HepG2 (cell line): ENCODE results near the gene GPATCH8. TPM values are rescaled to one million over a fixed set of nuclear protein-coding genes. Genes with fewer than 3 reads are reported as not detected.

ENCODE experiments used
- ATAC-seq: fragments of 200-7000 bp; cut with Tn5 transposase; 3 replicates; pipeline ENCODE4 v1.9.1; 2020; ENCODE audit warnings: mild to moderate bottlenecking, moderate library complexity
- BruUV-seq: library from RNA; stranded (reverse); fragments of 400-500 nt; replicated peaks from 2 replicates; lab custom pipeline; 2021; lab: Mats Ljungman, UMichigan
- CTCF ChIA-PET: fragments of 300-600 bp; formaldehyde crosslinking; extraction: SDS; loops from one replicate; lab custom pipeline; 2021; ENCODE audit warnings: low total read pairs, inconsistent platforms, low intra/inter-chr PET ratio; lab: Yijun Ruan, JAX
- POLR2A ChIA-PET: fragments of 350-600 bp; sonication (Branson Sonifier 250); formaldehyde crosslinking; loops from one replicate; lab custom pipeline; 2020; ENCODE audit warnings: antibody characterized with exemption, inconsistent platforms; lab: Yijun Ruan, JAX
- DNase-seq: peaks from one replicate; pipeline ENCODE4 v3.0.0-alpha.2; 2015; ENCODE audit warnings: low spot score
- FAIRE-seq: peaks from 3 replicates; lab custom pipeline; 2011; peaks lifted over from hg19 to GRCh38; lab: Jason Lieb, UNC
- H2AFZ ChIP-seq: one replicate; pipeline ENCODE4 v1.6.1; 2011; ENCODE audit warnings: low read length, inconsistent platforms
- H3K27ac ChIP-seq: fragments of 300-600 bp; 3 replicates; pipeline ENCODE4 v1.8.0; 2011; ENCODE audit warnings: mixed run types, mild to moderate bottlenecking, mixed read lengths, low read length, inconsistent platforms; ENCODE audit not compliant: insufficient read depth; ENCODE audit errors: extremely low read length
- H3K27me3 ChIP-seq, 2 experiments: fragments of 200-600 bp in 1 of 2; 2 replicates in 1 of 2; 3 replicates in 1 of 2; pipeline versions ENCODE4 v1.6.0 to v1.8.0; 2011; ENCODE audit warnings: low read length in 2 of 2, mild to moderate bottlenecking in 2 of 2, moderate library complexity in 2 of 2, inconsistent platforms in 1 of 2; ENCODE audit not compliant: insufficient read depth in 2 of 2, control insufficient read depth in 1 of 2
- H3K36me3 ChIP-seq, 2 experiments: fragments of 200-600 bp in 1 of 2; replicated peaks in 1 of 2; 2 replicates in 1 of 2; 3 replicates in 1 of 2; pipeline versions ENCODE4 v1.5.1 to v1.8.0; 2011; ENCODE audit warnings: low read length in 2 of 2, inconsistent platforms in 1 of 2; ENCODE audit not compliant: insufficient read depth in 2 of 2, control insufficient read depth in 1 of 2
- H3K4me1 ChIP-seq: 2 replicates; pipeline ENCODE4 v1.5.1; 2012; ENCODE audit warnings: low read length, inconsistent platforms; ENCODE audit not compliant: insufficient read depth
- H3K4me2 ChIP-seq: 2 replicates; pipeline ENCODE4 v1.6.0; 2011; ENCODE audit warnings: low read depth, low read length, inconsistent platforms
- H3K4me3 ChIP-seq, 3 experiments: fragments of 200-600 bp in 1 of 3; sonication (generic), shearing (Covaris generic) in 1 of 3; replicated peaks in 1 of 3; 2 replicates each; pipeline ENCODE4 v1.5.1; 2011 to 2016; ENCODE audit warnings: low read length in 3 of 3, inconsistent platforms in 2 of 3, low read depth in 2 of 3, mild to moderate bottlenecking in 2 of 3, control low read depth in 1 of 3, mixed read lengths in 1 of 3; ENCODE audit not compliant: insufficient read depth in 1 of 3
- H3K79me2 ChIP-seq: one replicate; pipeline ENCODE4 v1.6.1; 2011; ENCODE audit warnings: low read length, inconsistent platforms; ENCODE audit not compliant: insufficient read depth
- H3K9ac ChIP-seq: 2 replicates; pipeline ENCODE4 v1.6.0; 2011; ENCODE audit warnings: mild to moderate bottlenecking, low read depth, low read length, inconsistent platforms; ENCODE audit not compliant: insufficient read depth
- H3K9me3 ChIP-seq: 2 replicates; pipeline ENCODE4 v1.5.1; 2012; ENCODE audit warnings: mild to moderate bottlenecking, low read length
- H4K20me1 ChIP-seq: 2 replicates; pipeline ENCODE4 v1.6.0; 2011; ENCODE audit warnings: inconsistent platforms, mild to moderate bottlenecking, low read length, moderate library complexity; ENCODE audit not compliant: insufficient read depth
- ARID2 ChIP-seq: sonication (generic); formaldehyde crosslinking; IDR thresholded peaks from 2 replicates; pipeline ENCODE4 v1.8.1; 2022; ENCODE audit warnings: mild to moderate bottlenecking, missing genetic modification reagents, borderline replicate concordance
- ATF7 ChIP-seq, 2 experiments: fragments of 450-650 bp in 1 of 2; sonication (generic) in 1 of 2; formaldehyde crosslinking in 1 of 2; IDR thresholded peaks; 2 replicates each; pipeline versions ENCODE4 v1.4.0 to v1.6.1; 2016 to 2020; ENCODE audit warnings: antibody characterized with exemption in 1 of 2, mild to moderate bottlenecking in 1 of 2, missing genetic modification reagents in 1 of 2
- CREB1 ChIP-seq, 2 experiments: fragments of 450-650 bp in 1 of 2; IDR thresholded peaks; 2 replicates each; pipeline ENCODE4 v1.6.1; 2016 to 2017; ENCODE audit warnings: control low read depth in 1 of 2, mild to moderate bottlenecking in 1 of 2, missing compliant biosample characterization in 1 of 2, missing genetic modification characterization in 1 of 2
- IRF9 ChIP-seq: sonication (generic); formaldehyde crosslinking; IDR thresholded peaks from 2 replicates; pipeline ENCODE4 v1.8.0; 2022; ENCODE audit warnings: missing genetic modification reagents, mild to moderate bottlenecking, borderline replicate concordance
- NRL ChIP-seq: sonication (generic); formaldehyde crosslinking; IDR thresholded peaks from 2 replicates; pipeline ENCODE4 v1.5.0; 2020; ENCODE audit warnings: missing genetic modification reagents, mild to moderate bottlenecking, moderate library complexity, borderline replicate concordance
- SP140L ChIP-seq: sonication (generic); formaldehyde crosslinking; IDR thresholded peaks from 2 replicates; pipeline ENCODE4 v1.4.0; 2020; ENCODE audit warnings: missing genetic modification reagents, borderline replicate concordance
- ZFP36L1 ChIP-seq: sonication (generic); formaldehyde crosslinking; IDR thresholded peaks from 2 replicates; pipeline ENCODE4 v1.8.0; 2022; ENCODE audit warnings: mild to moderate bottlenecking, missing genetic modification reagents, moderate library complexity
- ZNF251 ChIP-seq: sonication (generic); formaldehyde crosslinking; IDR thresholded peaks from 2 replicates; pipeline ENCODE4 v1.9.0; 2021; ENCODE audit warnings: mild to moderate bottlenecking, missing genetic modification reagents
- ZNF274 ChIP-seq: sonication (generic); formaldehyde crosslinking; IDR thresholded peaks from 2 replicates; pipeline ENCODE4 v1.5.1; 2020; ENCODE audit warnings: mild to moderate bottlenecking, missing genetic modification reagents
- WGBS: methylation state at CpG from one replicate; pipeline ENCODE4 v1.1.6; 2017; ENCODE audit warnings: low lambda C conversion rate; 5-methylcytosine and 5-hydroxymethylcytosine counted together
- in situ Hi-C: cut with HindIII; loops from 2 replicates; pipeline ENCODE4 v1.10.0; 2017; ENCODE audit warnings: low pct_unique_long_range_greater_than_20kb; ENCODE audit not compliant: extremely low pct_ligation_motif_present
- intact Hi-C: fragments of 100-400 bp; cut with micrococcal nuclease; formaldehyde crosslinking; loops from one replicate; pipeline ENCODE4 v1.10.0; 2022; ENCODE audit not compliant: unreplicated experiment
- polyA plus RNA-seq, 8 experiments: library from polyadenylated mRNA; depleted of rRNA in 3 of 8; stranded (reverse) in 7 of 8; unstranded in 1 of 8; fragments of >200 nt; fragmentation: Illumina TruSeq in 4 of 8; extraction: Trizol in 4 of 8; gene quantifications; 2 replicates each; pipeline versions ENCODE4 v1.2.1 to v1.2.3, GENCODE V29; 2011 to 2016; ENCODE audit warnings: low read depth in 4 of 8, missing spikeins in 1 of 8, mixed read lengths in 1 of 8; ENCODE audit not compliant: insufficient read depth in 1 of 8
- total RNA-seq, 5 experiments: library from RNA; depleted of rRNA; stranded (reverse); fragments of >200 nt; fragmentation: Illumina TruSeq; extraction: Trizol; gene quantifications; 2 replicates each; pipeline ENCODE4 v1.2.3, GENCODE V29; 2016; ENCODE audit warnings: low read depth in 1 of 5
- TF ChIP-seq, protein P1 (sequence below): sonication (generic); formaldehyde crosslinking; IDR thresholded peaks from 2 replicates; pipeline ENCODE4 v1.4.0; 2020; ENCODE audit warnings: missing genetic modification reagents

GPATCH8 gene
- total and polyA plus RNA-seq, 2 of the 13 experiments (the other 11 are each of a cell fraction or from before 2014, with no cell fraction given), result 20.7 to 21.5 TPM

- Histone ChIP-seq H3K27ac (no peak overlapping the region), H3K4me3 (no peak overlapping the region), H3K4me2 (no peak overlapping the region), H2AFZ (no peak overlapping the region), H3K4me1 (peaks cover 19% of the 10 kb centered on the region), H4K20me1 (no peaks in the 10 kb centered on the region), H3K9me3 (no peaks in the 10 kb centered on the region), H3K36me3 (no peaks in the 10 kb centered on the region), H3K79me2 (no peaks in the 10 kb centered on the region), H3K9ac (no peak overlapping the region), H3K27me3 (peaks cover 20 to 74% of the 10 kb centered on the region in 2 experiments)
- in situ Hi-C loops, result no loop called here
- ChIA-PET CTCF (no interaction called here), POLR2A (no interaction called here)
- FAIRE-seq, result no peak
- DNase-seq, result no peak
- intact Hi-C loops, result no loop called here
- WGBS, result 18% methylated on average over 6 of the region's 6 CpGs
- BruUV-seq, result no TSS peak
- no peak for TF ChIP-seq SP140L (CRISPR knock-in tag)
- TF ChIP-seq ZFP36L1 (CRISPR knock-in tag), result no peak
- no peak for TF ChIP-seq IRF9 (CRISPR knock-in tag)
- no peak for TF ChIP-seq ARID2 (CRISPR knock-in tag)
- no peak for TF ChIP-seq NRL (CRISPR knock-in tag)
- no peak for TF ChIP-seq ZNF274 (CRISPR knock-in tag)
- ATAC-seq, result no peak
Measured at GRCh38 chr17:44382917-44383316, 120.3 kb downstream of the GPATCH8 start.

- FAIRE-seq, result no peak
- no peak overlapping the region for H3K4me2 ChIP-seq
- in situ Hi-C loops (no loop called here), intact Hi-C loops (no loop called here)
- no TSS peak for BruUV-seq
- H2AFZ ChIP-seq, result no peak overlapping the region
- H3K4me3 ChIP-seq, result no peak overlapping the region
- POLR2A ChIA-PET, result no interaction called here
- no peaks in the 10 kb centered on the region for H3K79me2 ChIP-seq
- CTCF ChIA-PET, result no interaction called here
- no peaks in the 10 kb centered on the region for H4K20me1 ChIP-seq
- H3K27me3 ChIP-seq, result peaks cover 20 to 76% of the 10 kb centered on the region in 2 experiments
- H3K36me3 ChIP-seq, result no peaks in the 10 kb centered on the region
- H3K9ac ChIP-seq, result no peak overlapping the region
- no peaks in the 10 kb centered on the region for H3K9me3 ChIP-seq
- WGBS, result 33% methylated on average over 4 of the region's 4 CpGs
- H3K4me1 ChIP-seq, result peaks cover 19% of the 10 kb centered on the region
- ATAC-seq, result no peak
- DNase-seq, result no peak
- no peak overlapping the region for H3K27ac ChIP-seq
- TF ChIP-seq ZNF251 (CRISPR knock-in tag), result no peak
- TF ChIP-seq, protein P1, sequence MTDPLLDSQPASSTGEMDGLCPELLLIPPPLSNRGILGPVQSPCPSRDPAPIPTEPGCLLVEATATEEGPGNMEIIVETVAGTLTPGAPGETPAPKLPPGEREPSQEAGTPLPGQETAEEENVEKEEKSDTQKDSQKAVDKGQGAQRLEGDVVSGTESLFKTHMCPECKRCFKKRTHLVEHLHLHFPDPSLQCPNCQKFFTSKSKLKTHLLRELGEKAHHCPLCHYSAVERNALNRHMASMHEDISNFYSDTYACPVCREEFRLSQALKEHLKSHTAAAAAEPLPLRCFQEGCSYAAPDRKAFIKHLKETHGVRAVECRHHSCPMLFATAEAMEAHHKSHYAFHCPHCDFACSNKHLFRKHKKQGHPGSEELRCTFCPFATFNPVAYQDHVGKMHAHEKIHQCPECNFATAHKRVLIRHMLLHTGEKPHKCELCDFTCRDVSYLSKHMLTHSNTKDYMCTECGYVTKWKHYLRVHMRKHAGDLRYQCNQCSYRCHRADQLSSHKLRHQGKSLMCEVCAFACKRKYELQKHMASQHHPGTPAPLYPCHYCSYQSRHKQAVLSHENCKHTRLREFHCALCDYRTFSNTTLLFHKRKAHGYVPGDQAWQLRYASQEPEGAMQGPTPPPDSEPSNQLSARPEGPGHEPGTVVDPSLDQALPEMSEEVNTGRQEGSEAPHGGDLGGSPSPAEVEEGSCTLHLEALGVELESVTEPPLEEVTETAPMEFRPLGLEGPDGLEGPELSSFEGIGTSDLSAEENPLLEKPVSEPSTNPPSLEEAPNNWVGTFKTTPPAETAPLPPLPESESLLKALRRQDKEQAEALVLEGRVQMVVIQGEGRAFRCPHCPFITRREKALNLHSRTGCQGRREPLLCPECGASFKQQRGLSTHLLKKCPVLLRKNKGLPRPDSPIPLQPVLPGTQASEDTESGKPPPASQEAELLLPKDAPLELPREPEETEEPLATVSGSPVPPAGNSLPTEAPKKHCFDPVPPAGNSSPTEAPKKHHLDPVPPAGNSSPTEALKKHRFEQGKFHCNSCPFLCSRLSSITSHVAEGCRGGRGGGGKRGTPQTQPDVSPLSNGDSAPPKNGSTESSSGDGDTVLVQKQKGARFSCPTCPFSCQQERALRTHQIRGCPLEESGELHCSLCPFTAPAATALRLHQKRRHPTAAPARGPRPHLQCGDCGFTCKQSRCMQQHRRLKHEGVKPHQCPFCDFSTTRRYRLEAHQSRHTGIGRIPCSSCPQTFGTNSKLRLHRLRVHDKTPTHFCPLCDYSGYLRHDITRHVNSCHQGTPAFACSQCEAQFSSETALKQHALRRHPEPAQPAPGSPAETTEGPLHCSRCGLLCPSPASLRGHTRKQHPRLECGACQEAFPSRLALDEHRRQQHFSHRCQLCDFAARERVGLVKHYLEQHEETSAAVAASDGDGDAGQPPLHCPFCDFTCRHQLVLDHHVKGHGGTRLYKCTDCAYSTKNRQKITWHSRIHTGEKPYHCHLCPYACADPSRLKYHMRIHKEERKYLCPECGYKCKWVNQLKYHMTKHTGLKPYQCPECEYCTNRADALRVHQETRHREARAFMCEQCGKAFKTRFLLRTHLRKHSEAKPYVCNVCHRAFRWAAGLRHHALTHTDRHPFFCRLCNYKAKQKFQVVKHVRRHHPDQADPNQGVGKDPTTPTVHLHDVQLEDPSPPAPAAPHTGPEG (CRISPR knock-in tag), result no peak
- peak; percentile 10; the same call in 1 of the 2 replicates for TF ChIP-seq CREB1 (IDR thresholded peaks at IDR 0.05)
- TF ChIP-seq CREB1 (CRISPR knock-in tag; IDR thresholded peaks at IDR 0.05), result no peak
- TF ChIP-seq ATF7 (IDR thresholded peaks at IDR 0.05), result peak; percentile 95
- no peak for TF ChIP-seq ATF7 (CRISPR knock-in tag; IDR thresholded peaks at IDR 0.05)
- TF ChIP-seq, all 625 proteins: peak for 2
Measured at GRCh38 chr17:44381810-44382305, 121.3 kb downstream of the GPATCH8 start.
